Right lobe of liver (tissue), 6 donors: ENCODE results near the gene SMIM9. TPM values are rescaled to one million over a fixed set of nuclear protein-coding genes. Genes with fewer than 3 reads are reported as not detected.
"Not testable (repeated sequence)": the region's sequence is repeated elsewhere in the genome, so short reads cannot be mapped to it uniquely, and the experiment has no call there.

Experiments
- ATAC-seq, 4 donors: fragments of 200-7000 bp; cut with Tn5 transposase; one replicate each; pipeline ENCODE4 v1.9.1; 2020; ENCODE audit warnings: mild to moderate bottlenecking in 4 of 4, moderate library complexity in 4 of 4
- DNase-seq, 3 donors: peaks; one replicate each; pipeline ENCODE4 v3.0.0-alpha.2; 2020
- H3K27ac ChIP-seq, 3 donors: fragments of 200-600 bp; one replicate each; pipeline ENCODE4 v1.8.0; 2022
- H3K27me3 ChIP-seq, 2 donors: fragments of 200-600 bp; one replicate each; pipeline ENCODE4 v1.8.0; 2022
- H3K36me3 ChIP-seq, 4 donors: fragments of 200-600 bp; sonication (generic) in 1 of 4; one replicate each; pipeline versions ENCODE4 v1.5.1 to v1.8.0; 2017 to 2022; ENCODE audit warnings: control low read depth in 1 of 4
- H3K4me1 ChIP-seq, 4 donors: fragments of 200-600 bp; sonication (generic) in 1 of 4; one replicate each; pipeline versions ENCODE4 v1.5.1 to v1.8.0; 2017 to 2022; ENCODE audit warnings: control low read depth in 1 of 4
- H3K4me3 ChIP-seq, 3 donors: fragments of 200-600 bp; one replicate each; pipeline ENCODE4 v1.8.0; 2022
- H3K9me3 ChIP-seq, 4 donors: fragments of 200-600 bp; sonication (generic) in 1 of 4; one replicate each; pipeline versions ENCODE4 v1.5.1 to v1.8.0; 2017 to 2022; ENCODE audit warnings: control low read depth in 1 of 4
- CTCF ChIP-seq, 4 donors: fragments of 200-600 bp in 3 of 4; fragments of 450-650 bp in 1 of 4; IDR thresholded peaks; one replicate each; pipeline versions ENCODE4 v1.5.1 to v1.8.0; 2016 to 2022; ENCODE audit warnings: antibody characterized with exemption in 4 of 4, mild to moderate bottlenecking in 2 of 4
- POLR2A ChIP-seq: fragments of 450-650 bp; IDR thresholded peaks from one replicate; pipeline ENCODE4 v1.6.1; 2017; ENCODE audit warnings: antibody characterized with exemption, mild to moderate bottlenecking
- WGBS: methylation state at CpG from one replicate; pipeline ENCODE4 v1.1.6; 2018; ENCODE audit warnings: low coverage, low lambda C conversion rate; ENCODE audit not compliant: insufficient coverage; ENCODE audit errors: missing lambda C conversion rate; 5-methylcytosine and 5-hydroxymethylcytosine counted together
- intact Hi-C, 2 donors: fragments of 100-400 bp; cut with DNase I; formaldehyde crosslinking; loops; one replicate each; pipeline versions ENCODE4 v1.11.2 to v1.14.1; 2022
- total RNA-seq, 6 experiments: library from RNA; depleted of rRNA in 2 of 6; stranded (reverse); fragments of >200 nt in 2 of 6; fragmentation: NEBNext Ultra II Directional in 3 of 6; extraction: Animal tissue kit (Norgen Biotek cat#: 25700) in 3 of 6; gene quantifications; one replicate each; pipeline versions ENCODE4 v1.1.0 to v1.2.4, GENCODE V29; 2016 to 2023
- donor health status: DM: no; HTN: yes; CAD: no.
- donor health status: DM: no; HTN: no; CAD: no.
- donor health status: DM: no; HTN: no; CAD: no.
- donor health status: DM: no; HTN: yes; CAD: no.
- donor health status: DM: no; HTN: yes; CAD: no.

The SMIM9 gene
- total RNA-seq, 6 experiments from 2014 or later: not detected

- TF ChIP-seq CTCF (IDR thresholded peaks at IDR 0.05) (no peak), POLR2A (no peak)
- Histone ChIP-seq H3K4me3 (no peak overlapping the region), H3K4me1 (no peaks in the 10 kb centered on the region), H3K36me3 (no peaks in the 10 kb centered on the region), H3K27ac (no peak overlapping the region), H3K9me3 (no peaks in the 10 kb centered on the region), H3K27me3 (no peaks in the 10 kb centered on the region)
- DNase-seq: no peak
- ATAC-seq: no peak
- intact Hi-C loops: no loop called here
Measured at GRCh38 chrX:154821523-154821922, 12.9 kb downstream of the SMIM9 start.

GRCh38 chrX:154819771-154820341, 14.6 kb downstream of the SMIM9 start:
- intact Hi-C loops: no loop called here
- Histone ChIP-seq H3K4me1 (no peaks in the 10 kb centered on the region), H3K36me3 (no peaks in the 10 kb centered on the region), H3K27ac (no peak overlapping the region), H3K9me3 (no peaks in the 10 kb centered on the region), H3K27me3 (no peaks in the 10 kb centered on the region), H3K4me3 (no peak overlapping the region)
- TF ChIP-seq POLR2A (no peak), CTCF (IDR thresholded peaks at IDR 0.05) (no peak)
- no peak for DNase-seq
- no peak for ATAC-seq
- WGBS: 63% methylated on average over 6 of the region's 7 CpGs

GRCh38 chrX:154818916-154819770, 15.3 kb downstream of the SMIM9 start:
- WGBS: 68% methylated on average over 8 of the region's 11 CpGs
- no peak overlapping the region for H3K27ac ChIP-seq
- H3K4me3 ChIP-seq: no peak overlapping the region
- no peaks in the 10 kb centered on the region for H3K4me1 ChIP-seq
- H3K36me3 ChIP-seq: no peaks in the 10 kb centered on the region
- no peak for DNase-seq
- no peak for TF ChIP-seq POLR2A
- TF ChIP-seq CTCF (IDR thresholded peaks at IDR 0.05): no peak
- no peak for ATAC-seq
- H3K27me3 ChIP-seq: no peaks in the 10 kb centered on the region
- no peaks in the 10 kb centered on the region for H3K9me3 ChIP-seq
- intact Hi-C loops: no loop called here

GRCh38 chrX:154817048-154817618, 17.3 kb downstream of the SMIM9 start:
- not testable (repeated sequence) for ATAC-seq, H3K27me3 ChIP-seq

GRCh38 chrX:154816326-154816898, 18.1 kb downstream of the SMIM9 start:
- intact Hi-C loops: not testable (repeated sequence)

More at GRCh38 chrX:154817048-154817618, 17.3 kb downstream of the SMIM9 start:
- H3K36me3 ChIP-seq, DNase-seq, H3K27ac ChIP-seq, H3K4me1 ChIP-seq, intact Hi-C loops, H3K4me3 ChIP-seq, H3K9me3 ChIP-seq: not testable (repeated sequence)
- 80% methylated on average over 11 of the region's 19 CpGs for WGBS

More at GRCh38 chrX:154816326-154816898, 18.1 kb downstream of the SMIM9 start:
- H3K9me3 ChIP-seq, H3K27ac ChIP-seq, H3K4me1 ChIP-seq, H3K27me3 ChIP-seq, H3K4me3 ChIP-seq, ATAC-seq, DNase-seq, H3K36me3 ChIP-seq: not testable (repeated sequence)
- 54% methylated on average over 4 of the region's 4 CpGs for WGBS
